T-helper 9 cell (primary cell): Measurements from ENCODE around the gene ZNF112.
"Not testable (repeated sequence)": the region's sequence is repeated elsewhere in the genome, so short reads cannot be mapped to it uniquely, and the experiment has no call there.

ENCODE experiments used
- DNase-seq: peaks from one replicate; pipeline ENCODE4 v3.0.0-alpha.2; 2020
- total RNA-seq, 2 donors: gene quantifications; one replicate each; lab custom pipeline; 2026; lab: John Stamatoyannopoulos, UW

Gene ZNF112
- 0 to 0.42 reads per million in 2 donors for total RNA-seq

DNA sequence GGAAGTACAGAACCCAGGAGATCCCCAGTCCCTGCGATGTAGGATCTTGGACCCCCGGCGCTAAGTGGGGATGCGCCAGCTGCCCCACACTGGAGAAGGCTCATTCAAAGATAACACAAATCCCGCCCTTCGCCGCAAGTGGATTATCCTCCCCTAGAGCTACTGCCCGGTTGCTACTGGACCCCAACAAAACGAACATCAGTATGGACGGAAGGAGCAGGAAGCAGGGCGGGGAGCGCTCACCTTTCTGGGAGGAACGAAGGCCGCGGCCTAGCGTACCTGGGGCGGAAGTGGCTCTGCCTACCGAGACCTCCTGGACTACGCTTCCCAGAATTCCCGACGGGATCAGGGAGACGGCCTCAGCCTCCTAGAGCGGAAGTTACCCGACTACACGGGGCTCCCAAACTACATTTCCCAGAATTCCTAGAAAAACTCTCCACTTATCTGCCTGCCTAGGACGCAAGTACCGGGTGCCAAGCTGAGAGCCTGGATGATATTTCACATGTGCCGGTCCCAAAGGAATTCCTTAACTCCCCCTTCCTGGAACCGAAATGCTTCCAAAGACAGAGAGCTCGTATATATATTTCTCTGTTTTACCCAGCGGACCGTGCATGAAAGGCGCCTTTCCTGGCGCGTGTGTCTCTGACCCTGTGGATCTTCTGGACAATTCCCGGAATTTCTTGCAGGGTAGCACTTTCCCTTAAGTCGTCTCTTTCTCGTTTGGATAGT is at the start of gene ZNF112:
Gene ZNF112, minus strand, starts transcription at position 298 of the 729 bp plus-strand sequence. CDS start 16,141 bp downstream, outside the sequence.
- no peak for DNase-seq

DNA sequence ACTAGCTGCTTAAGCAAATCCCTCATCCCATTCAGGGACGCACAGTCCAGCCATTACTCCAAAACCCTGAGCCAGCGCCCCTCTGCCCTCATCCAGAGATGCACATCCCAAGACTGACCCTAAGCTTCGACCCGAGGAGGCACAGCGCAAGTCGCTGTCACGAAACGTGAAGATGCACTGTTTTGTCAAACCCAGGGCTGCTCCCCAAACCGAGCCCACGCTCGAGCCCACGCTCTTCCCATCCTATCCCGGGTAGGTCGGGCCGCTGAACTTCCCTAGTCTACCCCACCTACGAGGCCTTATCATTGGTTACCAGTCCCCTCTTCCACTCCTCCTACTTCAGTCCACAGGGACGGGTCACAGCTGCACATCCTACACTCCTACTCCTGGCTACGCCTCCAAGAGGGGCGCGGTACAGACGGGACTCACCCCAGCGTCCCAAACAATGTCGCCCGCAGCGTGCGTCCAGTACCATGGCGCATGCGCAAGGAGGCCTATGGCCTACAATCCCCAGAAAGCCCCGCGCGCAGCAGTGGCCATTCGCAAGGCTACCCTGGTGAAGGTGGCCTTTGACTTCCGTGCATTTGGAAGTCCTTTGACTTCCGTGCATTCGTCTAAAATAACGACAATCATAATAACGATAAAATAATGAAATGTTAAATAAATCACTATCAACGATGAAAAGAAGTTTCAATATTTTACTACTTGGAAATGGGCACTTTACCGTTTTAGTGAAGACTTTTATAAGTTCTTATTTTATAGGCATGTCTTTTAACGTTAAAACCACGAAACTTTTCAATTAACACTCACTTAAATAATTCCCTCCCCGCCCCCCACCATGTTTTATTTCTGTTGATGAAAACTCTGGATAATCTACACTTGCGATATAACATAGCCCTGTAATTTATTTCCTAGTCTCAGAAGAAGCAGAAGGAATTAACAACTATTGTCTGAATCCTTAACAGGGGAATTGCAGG is 44.9 kb upstream of the ZNF112 start, which contains the start of gene ZNF285:
Gene ZNF285, minus strand, starts transcription at position 470 of the 977 bp plus-strand sequence. CDS start 4,395 bp downstream, outside the sequence.
- DNase-seq = peak; percentile 37

- not testable (repeated sequence) for DNase-seq
These were observed 32.8 kb upstream of the ZNF112 start for GRCh38 chr19:44389268-44389667.

DNA sequence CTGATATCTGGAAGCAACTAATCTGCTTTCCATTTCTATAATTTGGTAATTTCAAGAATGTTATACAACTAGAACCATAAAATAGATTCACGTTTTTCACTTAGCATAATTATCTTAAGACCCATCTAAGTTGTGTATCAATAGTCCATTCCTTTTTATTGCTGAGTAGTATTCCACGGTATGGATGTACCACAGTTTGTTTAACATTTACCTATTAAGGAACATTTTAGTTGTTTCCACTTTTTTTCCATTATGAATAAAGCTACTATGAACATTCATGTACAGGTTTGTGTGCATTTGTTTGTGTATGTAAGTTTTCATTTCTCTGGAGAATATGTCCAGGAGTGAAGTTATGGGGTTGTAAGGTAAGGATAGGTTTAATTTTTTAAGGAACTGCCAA is 18.3 kb upstream of the ZNF112 start:
- no peak for DNase-seq

DNA sequence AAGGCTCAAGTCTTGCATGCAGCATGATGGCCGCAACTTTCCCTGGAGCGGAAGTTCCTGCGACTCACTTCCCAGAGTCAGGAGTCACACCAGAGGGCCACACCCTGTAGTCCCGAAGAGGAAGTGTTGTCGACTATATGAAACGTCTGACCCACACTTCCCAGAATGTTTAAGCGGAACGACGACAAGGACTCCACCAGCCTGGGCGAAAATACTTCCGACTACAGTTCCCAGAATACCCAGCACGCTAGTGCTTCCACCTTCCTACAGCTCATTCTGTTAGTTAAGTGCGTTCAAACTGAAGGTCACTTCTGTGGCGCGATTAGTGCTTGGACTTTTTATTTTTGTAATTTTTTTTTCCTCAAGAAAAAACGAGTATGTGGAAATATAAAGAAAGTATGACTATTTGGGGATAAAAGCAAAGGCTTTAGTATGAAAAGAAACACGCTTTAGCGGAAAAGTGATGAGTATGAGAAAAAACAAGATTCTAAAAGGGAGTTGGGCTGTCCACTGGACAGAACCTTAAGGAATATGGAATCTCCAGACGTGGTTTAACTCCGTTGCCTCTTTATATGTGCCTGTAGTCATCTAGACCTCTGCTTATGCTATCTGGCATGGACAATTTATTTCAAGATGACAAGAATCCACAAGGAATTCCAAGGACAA is 15.5 kb upstream of the ZNF112 start:
- DNase-seq = no peak

DNA sequence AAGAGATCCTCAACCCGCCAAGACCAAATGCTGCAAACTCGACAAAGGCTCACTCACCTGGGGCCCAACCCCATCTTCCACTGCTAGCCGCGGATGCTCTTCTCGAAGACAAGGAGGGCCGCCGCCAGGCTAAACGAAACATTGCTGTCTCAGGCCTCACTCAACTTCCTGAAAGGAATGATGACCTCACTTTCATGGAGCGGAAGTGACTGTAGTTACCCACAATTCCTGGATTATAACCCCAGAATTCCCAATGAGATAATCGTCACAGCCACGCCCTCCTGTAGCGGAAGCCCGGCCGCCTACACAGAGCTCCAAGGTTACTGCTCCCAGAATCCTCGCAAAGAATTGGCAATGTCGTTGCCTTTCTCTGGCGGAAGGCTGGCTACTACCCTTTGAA is 10.5 kb upstream of the ZNF112 start:
- DNase-seq = no peak

DNA sequence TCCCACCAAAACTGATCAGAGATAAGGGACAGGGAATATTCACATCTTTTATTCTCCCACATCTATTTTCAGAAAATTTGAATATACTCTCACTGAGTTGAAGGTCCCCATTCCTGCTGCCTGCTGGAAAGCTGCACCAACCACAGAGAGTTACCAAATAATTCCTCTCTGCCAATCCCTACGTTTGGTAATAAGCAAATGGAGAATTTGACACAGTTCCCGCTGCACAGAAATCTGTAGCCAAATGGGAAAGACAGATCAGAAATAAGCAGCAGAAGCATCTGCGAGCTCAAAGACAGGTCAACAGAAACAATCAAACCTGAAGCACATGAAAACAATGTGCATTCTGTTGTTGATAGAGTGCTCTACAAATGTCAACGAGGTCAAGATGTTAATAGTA is 9.9 kb downstream of the ZNF112 start:
- no peak for DNase-seq

GRCh38 chr19:44345959-44346358 is 10.5 kb downstream of the ZNF112 start:
- no peak for DNase-seq

GRCh38 chr19:44344255-44344654 is 12.2 kb downstream of the ZNF112 start:
- DNase-seq = no peak

GRCh38 chr19:44341794-44342193 is 14.7 kb downstream of the ZNF112 start:
- no peak for DNase-seq

DNA sequence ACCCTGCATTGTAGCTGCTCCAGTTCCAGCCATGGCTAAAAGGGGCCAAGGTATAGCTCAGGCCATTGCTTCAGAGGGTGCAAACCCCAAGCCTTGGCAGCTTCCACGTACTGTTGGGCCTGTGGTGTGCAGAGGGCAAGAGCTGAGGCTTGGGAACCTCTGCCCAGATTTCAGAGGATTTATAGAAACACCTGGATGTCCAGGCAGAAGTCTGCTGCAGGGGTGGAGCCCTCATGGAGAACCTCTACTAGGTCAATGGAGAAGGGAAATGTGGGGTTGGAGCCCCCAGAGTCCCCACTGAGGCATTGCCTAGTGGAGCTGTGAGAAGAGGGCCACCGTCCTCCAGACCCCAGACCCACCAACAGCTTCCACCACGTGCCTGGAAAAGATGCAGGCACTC is 21.8 kb downstream of the ZNF112 start:
- not testable (repeated sequence) for DNase-seq

DNA sequence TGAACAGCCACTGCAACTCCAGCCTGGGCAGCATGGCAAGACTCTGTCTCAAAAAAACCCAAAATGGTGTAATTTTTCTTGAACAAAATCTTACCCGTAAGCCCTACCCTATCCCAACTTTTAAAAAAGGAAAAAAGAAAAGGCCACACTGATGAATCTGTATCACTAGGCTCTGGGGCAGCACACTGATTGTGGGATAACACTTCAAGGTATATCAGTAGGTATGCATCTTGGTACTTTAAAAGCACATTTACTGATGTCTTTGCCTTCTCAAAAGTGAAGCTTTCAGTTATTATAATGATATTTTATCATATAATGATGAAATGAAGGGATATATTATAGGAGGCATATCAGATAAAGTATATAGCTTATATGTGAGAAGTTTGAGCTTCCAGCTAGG is 24.3 kb downstream of the ZNF112 start:
- no peak for DNase-seq

GRCh38 chr19:44315883-44316282 is 40.6 kb downstream of the ZNF112 start:
- DNase-seq = no peak

DNA sequence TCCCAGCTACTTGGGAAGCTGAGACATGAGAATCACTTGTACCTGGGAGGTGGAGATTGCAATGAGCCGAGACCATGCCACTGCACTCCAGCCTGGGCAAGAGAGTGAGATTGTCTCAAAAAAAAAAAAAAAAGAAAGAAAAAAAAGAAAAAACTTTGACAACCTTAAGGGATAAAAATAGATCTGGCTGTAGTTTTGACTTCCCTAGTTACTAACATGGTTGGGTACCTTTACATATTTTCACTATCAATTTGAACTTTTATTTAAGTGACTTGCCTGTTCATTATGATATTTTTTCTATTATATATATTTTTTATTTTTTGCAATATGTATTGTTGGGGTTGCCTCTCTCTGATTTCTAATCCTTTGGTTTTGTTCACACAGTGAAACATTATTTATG is 43.2 kb downstream of the ZNF112 start:
- DNase-seq = no peak

DNA sequence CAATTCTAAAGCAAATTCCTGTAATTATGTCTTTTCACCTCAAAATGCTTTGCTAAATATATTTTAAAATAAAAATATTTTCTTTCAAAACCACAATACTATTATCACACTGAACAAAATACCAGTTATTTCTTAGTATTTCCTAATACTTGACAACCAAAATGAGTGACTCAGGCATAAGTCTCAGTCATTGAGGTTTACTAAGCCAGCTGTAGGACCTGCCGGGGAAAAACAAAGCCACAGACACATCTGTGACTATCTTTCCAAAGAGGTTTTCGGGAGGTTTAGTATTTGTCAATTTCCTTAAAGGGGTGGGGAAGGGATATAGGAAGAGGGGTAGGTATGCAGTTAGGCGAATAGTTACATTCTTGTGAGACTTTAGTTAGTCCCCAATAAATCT is 48.5 kb downstream of the ZNF112 start:
- no peak for DNase-seq

- DNase-seq = no peak
These were observed 50.2 kb downstream of the ZNF112 start for GRCh38 chr19:44306283-44306682.

- DNase-seq = no peak
These were observed 51.0 kb downstream of the ZNF112 start for GRCh38 chr19:44305457-44305856.

DNA sequence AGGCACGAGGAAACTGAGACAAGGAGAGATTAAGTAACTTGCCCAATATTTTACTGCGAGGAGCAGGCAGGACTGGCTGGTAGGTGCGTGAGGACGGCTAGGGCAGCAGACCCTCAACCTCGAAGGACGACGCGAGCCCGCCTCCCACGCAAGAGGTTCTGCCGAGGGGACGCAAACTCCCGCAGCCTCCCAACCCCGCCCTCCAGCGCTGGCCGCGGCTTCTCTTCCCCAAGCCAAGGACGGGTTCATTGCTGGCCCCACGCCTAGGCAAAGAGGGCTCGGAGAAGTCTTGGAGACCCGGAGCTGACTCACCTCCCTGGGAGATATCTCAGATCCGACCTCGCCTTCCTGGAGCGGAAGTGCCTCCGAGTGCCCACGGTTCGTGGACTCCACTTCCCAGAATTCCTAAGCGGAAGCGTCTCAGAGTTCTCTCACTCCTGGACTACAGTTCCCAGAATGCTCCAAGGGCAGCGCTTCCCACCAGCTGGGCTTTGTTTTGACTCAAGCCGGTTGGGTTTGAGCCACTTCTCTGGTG is 51.8 kb downstream of the ZNF112 start, which contains the start of gene ZNF235:
Gene ZNF235, minus strand, starts transcription at position 367 of the 535 bp plus-strand sequence. CDS start 1,621 bp downstream, outside the sequence.
- DNase-seq = peak; percentile 27

DNA sequence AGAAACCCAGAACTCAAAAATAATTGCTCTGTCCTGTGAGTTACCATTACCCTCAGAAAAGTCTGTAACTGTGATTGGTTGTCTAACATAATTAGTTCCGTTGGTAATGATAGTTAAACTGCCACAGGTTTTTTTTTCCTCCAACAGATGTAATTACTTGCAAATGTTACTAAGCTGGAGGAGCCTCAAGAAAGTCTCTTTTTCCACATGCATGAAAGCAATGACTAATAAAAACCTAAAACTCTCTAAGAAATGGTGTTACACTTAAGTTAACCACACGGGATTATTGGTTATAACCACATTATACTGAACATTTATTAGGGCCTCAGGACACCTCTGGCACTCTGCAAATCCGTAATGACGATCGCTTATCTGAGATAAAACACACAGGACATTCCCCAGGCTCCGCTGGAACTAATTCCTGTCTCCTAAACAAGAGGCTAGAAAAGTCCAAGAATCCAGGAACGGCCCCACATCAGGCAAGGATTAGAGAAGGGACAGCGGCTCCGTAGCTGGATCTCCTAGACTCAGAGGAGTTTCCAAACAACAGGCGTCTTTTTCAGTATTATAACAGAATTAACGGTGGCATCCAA is 52.4 kb downstream of the ZNF112 start:
- DNase-seq = no peak

DNA sequence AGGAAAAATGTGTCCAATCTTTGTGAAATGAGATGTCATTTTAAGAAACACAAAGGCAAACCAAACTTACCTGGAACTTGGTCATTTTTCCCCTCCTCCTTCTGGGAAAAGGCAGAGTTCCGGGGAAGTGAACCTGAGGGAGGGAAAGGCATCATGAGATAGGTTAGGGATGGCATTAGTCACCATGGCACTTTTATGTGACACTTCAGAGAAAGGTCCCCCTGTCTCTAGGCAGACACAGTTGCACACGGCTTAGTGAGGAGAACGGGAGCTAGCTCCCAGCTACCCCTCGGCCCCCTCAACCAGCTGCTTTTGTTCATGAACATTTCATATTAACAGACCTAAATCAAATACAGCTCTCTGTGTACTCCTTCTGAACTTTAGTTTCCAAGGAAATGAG is 53.2 kb downstream of the ZNF112 start:
- no peak for DNase-seq

DNA sequence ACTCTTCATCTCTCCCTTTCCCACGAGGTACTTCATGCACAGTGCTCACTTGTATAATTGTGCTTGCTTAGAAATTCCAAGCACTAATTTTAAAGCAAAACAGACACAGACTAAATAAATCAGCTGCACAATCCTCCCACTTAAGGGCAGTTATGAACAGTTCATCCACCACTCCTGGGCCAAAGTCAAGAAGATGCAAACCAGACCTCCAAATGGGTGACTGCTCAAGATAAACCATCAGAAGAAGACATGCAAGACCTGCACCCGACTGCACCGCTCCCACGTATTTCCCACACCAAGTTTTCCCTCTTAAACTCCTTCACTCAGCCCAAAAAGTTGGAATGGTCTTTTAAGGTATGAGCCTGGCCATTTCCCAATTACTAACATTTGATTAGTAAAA is 71.5 kb downstream of the ZNF112 start:
- DNase-seq = no peak

DNA sequence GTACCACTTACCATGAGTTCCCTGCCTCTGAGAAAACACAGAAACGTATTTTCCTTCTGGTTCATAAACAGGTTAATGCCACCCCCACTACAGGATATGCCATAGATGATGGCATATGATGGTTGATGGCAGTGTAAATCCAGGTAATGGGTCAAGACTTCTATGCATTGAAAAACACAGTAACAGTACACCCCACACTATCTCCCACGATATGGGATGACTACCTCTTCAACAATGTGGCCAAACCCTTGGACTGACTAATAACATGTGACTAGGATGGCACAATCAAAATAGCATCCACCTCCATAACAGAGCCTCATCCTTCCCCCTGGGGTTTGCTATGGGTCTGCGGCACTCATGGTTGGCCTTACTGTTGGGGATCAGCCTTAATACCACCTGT is 73.6 kb downstream of the ZNF112 start:
- no peak for DNase-seq
